ENCODE measurements around the gene ACP6.

- TF ChIP-seq ZNF652 (CRISPR knock-in tag; IDR thresholded peaks at IDR 0.05; ENCODE audit: borderline replicate concordance, low read depth) (no peak), POLR2A (IDR thresholded peaks at IDR 0.05; ENCODE audit: insufficient read depth in 1 of 2, low read depth in 2 of 2, low read length in 2 of 2) (no peak), SETDB1 (CRISPR knock-in tag; IDR thresholded peaks at IDR 0.05; ENCODE audit: borderline replicate concordance) (no peak), MXI1 (IDR thresholded peaks at IDR 0.05; ENCODE audit: borderline replicate concordance, low read depth, low read length) (no peak), ZSCAN12 (CRISPR knock-in tag; IDR thresholded peaks at IDR 0.05) (no peak), EZH2 (conservative IDR thresholded peaks at IDR 0.05; ENCODE audit: low read depth, low read length) (no peak), ELF4 (CRISPR knock-in tag; IDR thresholded peaks at IDR 0.05; ENCODE audit: borderline replicate concordance) (no peak), CTCF (CRISPR knock-in tag; IDR thresholded peaks at IDR 0.05) (no peak), NPAS2 (CRISPR knock-in tag; IDR thresholded peaks at IDR 0.05; ENCODE audit: borderline replicate concordance) (no peak), POLR2AphosphoS5 (IDR thresholded peaks at IDR 0.05; ENCODE audit: low read depth, low read length) (no peak)
Measured at GRCh38 chr1:147630447-147630846, 39.9 kb downstream of the ACP6 start.
